Neural cell (in vitro differentiated cells): ENCODE results near the gene STEAP2.

ENCODE experiments used
- EP300 ChIP-seq: fragments of 450-650 bp; conservative IDR thresholded peaks from 2 replicates; pipeline ENCODE4 v1.6.1; 2014; ENCODE audit warnings: antibody characterized with exemption, mild to moderate bottlenecking, moderate library complexity; ENCODE audit not compliant: poor library complexity, severe bottlenecking
- EZH2 ChIP-seq: fragments of 200-600, 300-800 bp; shearing (Covaris generic), sonication (generic); IDR thresholded peaks from 2 replicates; pipeline ENCODE4 v1.6.1; 2014; ENCODE audit warnings: antibody characterized with exemption, low read length, borderline replicate concordance, mild to moderate bottlenecking; ENCODE audit not compliant: insufficient read depth, poor library complexity, severe bottlenecking
- POLR2AphosphoS5 ChIP-seq: IDR thresholded peaks from 2 replicates; pipeline ENCODE4 v1.6.1; 2012
- RAD21 ChIP-seq: fragments of 450-650 bp; conservative IDR thresholded peaks from 2 replicates; pipeline ENCODE4 v1.6.1; 2014; ENCODE audit warnings: antibody characterized with exemption, mild to moderate bottlenecking, moderate library complexity
- SMC3 ChIP-seq: fragments of 450-650 bp; conservative IDR thresholded peaks from 2 replicates; pipeline ENCODE4 v1.6.1; 2014; ENCODE audit warnings: antibody characterized with exemption, mild to moderate bottlenecking, moderate library complexity; ENCODE audit not compliant: poor library complexity
- TF ChIP-seq, protein P1 (sequence below): fragments of 450-650 bp; IDR thresholded peaks from 2 replicates; pipeline ENCODE4 v1.5.1; 2014; ENCODE audit warnings: antibody characterized with exemption, mild to moderate bottlenecking, moderate library complexity; ENCODE audit not compliant: poor library complexity, severe bottlenecking
- TF ChIP-seq, protein P2 (sequence below): IDR thresholded peaks from 2 replicates; pipeline ENCODE4 v1.6.1; 2012; ENCODE audit warnings: borderline replicate concordance

DNA sequence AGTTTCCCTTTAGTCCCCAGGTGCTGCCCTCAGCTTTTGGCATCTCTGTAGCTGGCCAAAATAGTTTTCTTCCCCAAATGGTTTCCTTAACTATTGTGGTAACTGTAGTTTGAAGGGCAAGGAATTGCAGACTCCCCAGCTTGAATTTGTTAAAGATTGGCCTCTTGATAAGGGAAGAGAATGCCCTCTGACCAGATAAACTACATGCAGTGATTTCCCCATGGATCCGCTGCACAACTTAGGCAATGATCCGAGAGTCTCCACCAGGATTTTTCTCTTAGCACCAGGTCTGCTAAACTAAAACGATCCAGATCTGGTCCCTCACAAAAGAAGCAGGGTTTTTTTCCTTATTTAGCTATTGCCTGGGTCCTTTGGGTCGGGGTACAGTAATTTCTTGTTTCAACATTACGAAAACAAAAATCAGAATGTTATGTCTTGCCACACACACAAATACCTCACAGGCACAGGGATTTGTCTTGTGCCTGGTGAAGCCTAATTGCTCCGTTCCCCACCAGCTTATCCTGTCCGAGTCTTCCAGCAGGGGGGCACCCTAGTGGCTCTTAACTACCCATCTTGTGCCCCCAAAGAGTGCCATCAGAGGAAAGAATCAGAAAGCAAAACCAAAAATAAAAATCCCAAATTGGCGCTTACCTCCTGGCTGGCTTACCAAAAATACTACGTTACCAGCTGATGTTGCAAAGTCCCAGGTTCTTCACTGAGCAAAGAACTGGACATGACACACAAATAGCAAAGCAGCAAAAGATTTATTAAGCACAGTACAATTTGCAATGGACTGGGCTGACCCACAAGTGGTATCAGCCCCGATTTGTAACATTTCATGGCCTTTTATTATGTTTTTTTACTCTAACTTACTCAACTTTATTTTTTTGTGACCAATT lies 16.4 kb upstream of the STEAP2 start:
- TF ChIP-seq, protein P1, sequence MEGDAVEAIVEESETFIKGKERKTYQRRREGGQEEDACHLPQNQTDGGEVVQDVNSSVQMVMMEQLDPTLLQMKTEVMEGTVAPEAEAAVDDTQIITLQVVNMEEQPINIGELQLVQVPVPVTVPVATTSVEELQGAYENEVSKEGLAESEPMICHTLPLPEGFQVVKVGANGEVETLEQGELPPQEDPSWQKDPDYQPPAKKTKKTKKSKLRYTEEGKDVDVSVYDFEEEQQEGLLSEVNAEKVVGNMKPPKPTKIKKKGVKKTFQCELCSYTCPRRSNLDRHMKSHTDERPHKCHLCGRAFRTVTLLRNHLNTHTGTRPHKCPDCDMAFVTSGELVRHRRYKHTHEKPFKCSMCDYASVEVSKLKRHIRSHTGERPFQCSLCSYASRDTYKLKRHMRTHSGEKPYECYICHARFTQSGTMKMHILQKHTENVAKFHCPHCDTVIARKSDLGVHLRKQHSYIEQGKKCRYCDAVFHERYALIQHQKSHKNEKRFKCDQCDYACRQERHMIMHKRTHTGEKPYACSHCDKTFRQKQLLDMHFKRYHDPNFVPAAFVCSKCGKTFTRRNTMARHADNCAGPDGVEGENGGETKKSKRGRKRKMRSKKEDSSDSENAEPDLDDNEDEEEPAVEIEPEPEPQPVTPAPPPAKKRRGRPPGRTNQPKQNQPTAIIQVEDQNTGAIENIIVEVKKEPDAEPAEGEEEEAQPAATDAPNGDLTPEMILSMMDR = no peak
- TF ChIP-seq, protein P2, sequence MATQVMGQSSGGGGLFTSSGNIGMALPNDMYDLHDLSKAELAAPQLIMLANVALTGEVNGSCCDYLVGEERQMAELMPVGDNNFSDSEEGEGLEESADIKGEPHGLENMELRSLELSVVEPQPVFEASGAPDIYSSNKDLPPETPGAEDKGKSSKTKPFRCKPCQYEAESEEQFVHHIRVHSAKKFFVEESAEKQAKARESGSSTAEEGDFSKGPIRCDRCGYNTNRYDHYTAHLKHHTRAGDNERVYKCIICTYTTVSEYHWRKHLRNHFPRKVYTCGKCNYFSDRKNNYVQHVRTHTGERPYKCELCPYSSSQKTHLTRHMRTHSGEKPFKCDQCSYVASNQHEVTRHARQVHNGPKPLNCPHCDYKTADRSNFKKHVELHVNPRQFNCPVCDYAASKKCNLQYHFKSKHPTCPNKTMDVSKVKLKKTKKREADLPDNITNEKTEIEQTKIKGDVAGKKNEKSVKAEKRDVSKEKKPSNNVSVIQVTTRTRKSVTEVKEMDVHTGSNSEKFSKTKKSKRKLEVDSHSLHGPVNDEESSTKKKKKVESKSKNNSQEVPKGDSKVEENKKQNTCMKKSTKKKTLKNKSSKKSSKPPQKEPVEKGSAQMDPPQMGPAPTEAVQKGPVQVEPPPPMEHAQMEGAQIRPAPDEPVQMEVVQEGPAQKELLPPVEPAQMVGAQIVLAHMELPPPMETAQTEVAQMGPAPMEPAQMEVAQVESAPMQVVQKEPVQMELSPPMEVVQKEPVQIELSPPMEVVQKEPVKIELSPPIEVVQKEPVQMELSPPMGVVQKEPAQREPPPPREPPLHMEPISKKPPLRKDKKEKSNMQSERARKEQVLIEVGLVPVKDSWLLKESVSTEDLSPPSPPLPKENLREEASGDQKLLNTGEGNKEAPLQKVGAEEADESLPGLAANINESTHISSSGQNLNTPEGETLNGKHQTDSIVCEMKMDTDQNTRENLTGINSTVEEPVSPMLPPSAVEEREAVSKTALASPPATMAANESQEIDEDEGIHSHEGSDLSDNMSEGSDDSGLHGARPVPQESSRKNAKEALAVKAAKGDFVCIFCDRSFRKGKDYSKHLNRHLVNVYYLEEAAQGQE = no peak
- TF ChIP-seq POLR2AphosphoS5 = no peak
- no peak for TF ChIP-seq EP300
- no peak for TF ChIP-seq SMC3
- TF ChIP-seq RAD21 = no peak
- no peak for TF ChIP-seq EZH2
